SH-SY5Y (cell line): ENCODE results near the gene SFI1.

ENCODE experiments used
- GATA2 ChIP-seq: IDR thresholded peaks from 2 replicates; pipeline ENCODE4 v1.6.1; 2011; ENCODE audit warnings: mild to moderate bottlenecking, low read depth, low read length
- GATA3 ChIP-seq: IDR thresholded peaks from 2 replicates; pipeline ENCODE4 v1.6.1; 2011; ENCODE audit warnings: low read depth, mild to moderate bottlenecking, low read length, moderate library complexity

DNA sequence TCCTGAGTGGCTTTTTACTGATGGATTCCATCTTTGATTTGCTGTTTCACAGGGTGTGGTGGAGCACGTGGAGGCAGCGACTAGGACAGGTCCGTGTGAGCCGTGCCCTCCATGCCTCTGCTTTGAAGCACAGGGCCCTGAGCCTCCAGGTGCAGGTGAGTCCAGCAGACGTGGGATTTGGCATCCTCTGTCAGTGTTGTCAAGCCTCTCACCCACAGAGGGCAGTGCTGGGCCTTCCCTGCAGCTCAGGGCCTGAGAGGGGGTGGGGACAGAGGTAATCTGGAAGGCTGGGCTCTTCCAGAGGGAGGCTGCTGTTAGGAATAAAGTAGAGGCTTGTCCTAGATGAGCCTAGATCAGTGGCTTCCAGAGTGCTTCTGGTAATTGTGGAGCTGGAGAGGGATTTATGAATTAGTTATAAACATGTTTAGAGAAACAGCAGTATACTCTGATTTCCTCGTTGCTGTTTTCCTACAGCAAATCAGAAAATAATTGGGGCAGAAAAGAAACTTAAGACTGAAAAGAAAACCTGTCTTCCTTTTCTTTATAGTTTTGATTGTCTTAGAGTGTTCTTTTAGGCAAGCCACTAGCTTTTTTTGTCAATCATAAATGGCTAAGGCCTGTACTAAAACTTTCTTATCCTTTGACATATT is 65.0 kb downstream of the SFI1 start:
- TF ChIP-seq GATA3, result no peak
- no peak for TF ChIP-seq GATA2
